Stimulated activated naive CD4-positive, alpha-beta T cell (primary cell): ENCODE measurements around the gene CCND1.
"Not testable (repeated sequence)": the region's sequence is repeated elsewhere in the genome, so short reads cannot be mapped to it uniquely, and the experiment has no call there.

Source experiments
- DNase-seq, 6 experiments: peaks; one replicate each; lab custom pipeline; 2025; lab: John Stamatoyannopoulos, UW

CCND1 gene

DNA sequence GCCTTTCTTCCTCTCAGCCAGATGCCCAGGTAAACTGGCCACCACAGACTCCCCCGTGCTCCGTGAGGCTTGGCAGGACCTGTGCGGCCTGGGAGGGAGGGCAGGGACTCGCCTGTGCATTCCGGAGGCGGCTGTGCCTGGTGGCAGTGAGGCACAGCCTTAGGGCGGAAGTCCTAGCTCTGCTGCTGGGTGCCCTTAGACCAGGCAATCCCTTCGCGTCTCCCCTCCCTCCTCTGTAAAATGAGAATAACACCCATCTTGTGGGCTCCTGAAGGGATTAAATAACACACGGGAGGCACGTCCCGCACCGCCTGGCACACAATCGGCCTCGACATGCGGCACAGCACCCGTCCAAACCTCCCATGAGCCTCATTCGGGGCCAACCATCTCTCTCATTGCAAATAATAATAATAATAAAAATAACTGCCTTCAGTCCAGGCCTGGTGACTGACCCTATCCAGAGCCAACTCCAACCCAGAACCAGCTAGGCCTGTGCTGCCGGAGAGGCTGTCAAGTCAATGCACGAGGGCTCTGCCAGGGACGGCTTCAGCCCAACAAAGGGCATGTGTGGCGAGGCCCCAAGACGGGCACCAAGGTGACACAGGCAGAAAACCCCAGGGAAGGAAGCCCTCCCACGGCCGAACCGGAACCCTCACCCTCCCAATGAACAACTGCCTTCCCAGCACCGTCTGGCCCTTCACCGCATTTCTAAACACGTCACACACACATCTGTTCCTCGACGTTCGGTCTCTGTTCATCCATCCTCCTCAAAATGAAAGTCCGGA, 26.0 kb downstream of the CCND1 start:
- DNase-seq, result no peak

DNA sequence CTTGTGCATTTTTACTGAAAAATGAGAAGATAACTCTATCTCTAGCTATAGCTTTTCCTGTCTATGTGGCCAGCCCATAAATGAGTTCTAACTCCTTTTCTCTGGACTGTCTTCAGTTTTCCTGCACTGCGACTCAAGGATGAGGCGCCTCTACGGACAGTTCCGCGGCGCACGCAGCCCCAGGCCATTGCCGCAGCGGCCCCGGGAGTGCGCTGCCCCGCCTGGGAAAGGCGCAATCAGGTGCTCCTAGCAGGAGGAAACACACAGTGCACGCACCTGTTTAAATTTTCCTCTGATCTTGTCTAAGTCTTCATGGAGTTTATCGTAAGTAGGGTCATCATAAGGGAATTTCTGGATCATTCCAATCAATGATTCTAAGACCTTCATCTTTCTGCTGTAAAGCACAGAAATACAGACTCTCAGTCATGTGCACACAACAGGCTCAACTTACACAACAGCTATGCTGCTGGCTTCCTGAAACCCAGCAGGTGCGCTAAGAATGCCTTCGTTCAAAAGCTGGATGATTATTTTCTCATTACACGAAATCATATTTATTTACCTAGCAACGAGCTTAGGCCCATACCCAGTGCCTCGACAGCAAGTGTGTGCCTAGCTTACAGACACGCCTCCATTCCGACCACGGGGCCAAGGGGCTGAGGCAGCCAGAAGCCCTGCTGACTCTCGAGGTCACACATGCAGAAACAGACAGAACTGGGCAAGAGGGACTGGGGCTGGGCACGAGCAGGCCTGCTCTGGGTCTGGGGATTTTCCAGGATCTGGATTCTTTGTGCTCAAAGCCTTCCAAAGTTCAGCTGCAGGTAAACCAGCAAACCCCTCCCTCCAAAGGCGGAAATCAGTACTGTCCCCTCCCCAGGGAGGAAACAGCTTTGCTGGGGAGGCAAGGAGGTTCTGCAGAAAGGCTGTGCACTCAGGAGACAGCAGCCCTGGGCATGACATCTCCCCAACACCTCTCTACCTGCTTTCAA, 27.0 kb downstream of the CCND1 start:
- DNase-seq, result no peak

DNA sequence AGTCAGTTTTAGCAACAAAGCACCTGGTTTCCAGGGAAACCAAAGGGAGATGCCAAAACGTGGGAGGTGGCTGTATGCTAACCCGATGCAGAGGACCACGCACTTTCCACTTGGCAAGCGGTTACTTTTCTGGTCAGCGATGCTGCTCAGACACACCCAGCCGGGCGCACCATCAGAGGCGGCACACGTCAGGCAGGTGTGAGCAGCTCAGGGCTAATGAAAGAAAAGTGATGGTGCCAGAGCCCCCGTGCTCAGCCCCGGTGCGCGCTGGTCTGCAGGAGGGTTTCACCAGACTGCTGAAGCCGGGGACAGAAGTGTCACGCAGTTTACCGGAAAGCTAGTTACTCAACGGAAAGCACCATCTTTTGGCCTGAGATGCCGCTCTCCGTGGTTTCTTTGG, 28.5 kb downstream of the CCND1 start:
- no peak for DNase-seq

DNA sequence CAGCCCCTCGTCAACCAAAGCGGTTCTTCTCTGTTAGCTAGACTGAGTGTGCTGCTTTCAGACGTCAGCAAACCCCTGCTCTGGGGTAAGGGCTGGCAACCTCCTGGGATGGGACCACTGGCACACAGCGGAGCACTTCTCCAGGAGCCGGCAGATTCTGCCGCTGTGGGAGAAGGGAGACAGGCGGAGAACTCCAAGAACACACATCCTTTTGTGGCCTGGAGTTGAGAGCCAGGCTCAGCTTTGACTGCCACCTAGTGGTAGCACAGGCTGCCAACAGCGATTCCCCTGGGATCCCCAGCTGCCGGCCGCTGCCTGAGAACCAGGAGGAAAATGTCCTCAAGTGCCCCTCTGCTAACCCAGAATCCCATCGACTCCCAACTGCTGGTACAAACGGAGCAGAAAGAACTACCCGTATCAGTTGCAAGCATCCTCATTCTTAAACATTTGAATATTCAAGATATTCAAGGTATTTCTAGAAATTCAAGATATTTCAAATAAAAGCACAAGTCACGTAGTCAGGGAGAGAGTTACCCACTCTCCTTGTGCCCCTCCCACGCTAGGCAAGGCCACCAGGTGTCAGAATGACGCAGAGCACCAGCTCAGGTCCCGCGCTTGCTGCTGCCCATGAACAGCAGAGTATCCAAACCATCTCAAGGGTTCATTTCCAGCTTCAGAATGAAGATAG, 29.3 kb downstream of the CCND1 start:
- peak; percentile 18 to 48 (median 30) for DNase-seq

DNA sequence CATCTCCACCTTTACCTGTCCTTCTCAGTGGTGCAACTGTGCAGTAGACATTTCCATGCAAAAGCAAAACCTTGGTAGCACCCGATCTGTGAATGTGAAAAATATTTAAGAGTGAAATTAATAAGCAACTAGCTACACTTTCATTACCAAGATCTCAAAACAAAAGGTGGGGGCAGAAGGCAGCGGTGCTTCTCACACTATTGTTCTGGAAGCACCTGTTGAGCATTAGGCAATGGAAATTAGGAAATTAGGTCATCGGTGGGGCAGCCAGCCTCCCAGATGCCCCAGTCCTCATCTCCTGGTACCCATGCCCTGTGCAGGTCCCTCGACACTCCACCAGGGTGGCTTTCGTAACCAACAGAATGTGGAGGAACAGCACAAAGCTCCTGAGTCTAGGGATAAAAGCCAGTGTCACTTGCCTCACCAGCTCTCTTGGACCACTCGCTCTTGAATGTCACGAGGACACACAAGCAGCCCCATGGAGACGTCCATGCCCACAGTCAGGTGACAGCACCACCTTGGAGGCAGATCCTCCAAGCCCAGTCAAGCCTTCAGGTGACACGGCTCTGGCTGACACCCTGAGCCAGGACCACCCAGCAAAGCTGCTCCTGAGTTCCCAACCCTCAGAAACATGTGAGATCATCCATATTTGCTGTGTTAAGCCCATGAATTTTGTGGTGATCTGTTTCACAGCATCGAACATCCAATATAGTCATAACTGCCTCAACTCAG, 30.9 kb downstream of the CCND1 start:
- no peak for DNase-seq

DNA sequence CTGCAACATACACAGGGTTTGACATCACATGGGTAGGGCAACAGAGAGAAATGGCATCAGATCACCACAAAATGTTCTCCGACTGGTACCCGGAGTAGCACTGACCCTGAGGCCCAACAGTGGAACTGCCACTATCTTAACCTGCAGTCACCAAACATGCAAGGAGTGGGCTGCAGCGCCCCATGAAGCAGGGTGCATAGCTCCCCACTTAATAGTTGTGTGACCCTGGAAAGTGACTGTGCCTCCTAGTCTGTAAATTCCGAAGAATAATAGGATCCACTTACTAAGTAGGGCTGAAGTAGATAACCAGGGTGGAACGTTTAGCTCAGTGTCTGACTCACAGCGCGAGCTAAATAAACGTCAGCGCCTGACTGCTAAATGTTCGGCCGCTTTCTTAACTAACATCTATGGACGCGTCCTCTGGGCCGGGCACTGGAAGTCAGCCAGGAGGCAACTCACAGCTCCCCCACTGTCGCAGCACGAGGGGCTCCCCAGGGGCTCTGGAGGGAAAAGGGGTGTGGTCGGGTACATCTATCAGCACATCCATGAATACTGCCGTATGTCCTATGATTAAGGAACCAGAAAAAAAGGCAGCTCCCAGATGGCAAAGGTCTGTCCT, 33.4 kb downstream of the CCND1 start:
- DNase-seq, result no peak

DNA sequence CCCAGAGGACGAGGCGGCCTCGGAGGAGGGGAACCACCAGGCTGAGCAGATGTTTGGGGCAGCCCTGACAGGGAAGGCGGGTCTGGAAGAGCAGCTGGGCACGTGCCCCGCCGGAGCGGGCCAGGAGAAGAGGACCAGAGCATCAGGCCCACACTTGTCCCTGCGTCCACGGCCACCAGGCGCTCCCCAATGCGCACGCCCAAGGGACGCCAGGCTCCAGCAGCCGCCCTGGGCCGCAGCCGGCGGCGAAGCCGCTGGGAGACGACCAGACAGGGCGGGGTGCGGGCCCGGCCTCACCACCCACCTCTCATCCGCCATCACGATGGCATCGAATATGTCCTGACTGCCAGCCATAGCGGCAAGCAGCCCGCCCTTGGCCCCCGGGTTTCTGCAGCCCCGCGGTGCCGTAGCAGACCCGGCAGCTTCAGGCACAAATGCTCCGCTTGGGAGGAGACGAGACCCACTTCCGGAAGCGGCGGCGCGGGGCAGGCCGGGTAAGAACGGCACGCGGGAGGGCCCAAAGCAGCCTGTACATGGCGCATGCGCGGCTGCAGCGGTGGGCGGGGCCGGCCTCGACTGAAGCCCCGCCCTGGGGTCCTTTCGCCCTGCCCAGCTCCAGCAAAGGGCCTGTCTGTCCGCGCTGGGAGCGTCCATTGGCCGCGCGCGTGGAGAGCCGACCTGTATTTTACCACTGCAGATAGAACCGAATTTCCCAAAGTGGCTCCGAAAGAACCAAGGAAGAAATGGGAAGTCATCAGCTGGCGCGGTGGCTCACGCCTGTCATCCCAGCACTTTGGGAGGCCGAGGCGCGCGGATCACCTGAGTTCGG, 34.1 kb downstream of the CCND1 start, which contains the start of gene LTO1:
Gene LTO1, minus strand, starts transcription at position 468 of the 829 bp plus-strand sequence. Its CDS starts 114 bp downstream, at position 354.
- peak; percentile 86 to 95 (median 91) for DNase-seq

DNA sequence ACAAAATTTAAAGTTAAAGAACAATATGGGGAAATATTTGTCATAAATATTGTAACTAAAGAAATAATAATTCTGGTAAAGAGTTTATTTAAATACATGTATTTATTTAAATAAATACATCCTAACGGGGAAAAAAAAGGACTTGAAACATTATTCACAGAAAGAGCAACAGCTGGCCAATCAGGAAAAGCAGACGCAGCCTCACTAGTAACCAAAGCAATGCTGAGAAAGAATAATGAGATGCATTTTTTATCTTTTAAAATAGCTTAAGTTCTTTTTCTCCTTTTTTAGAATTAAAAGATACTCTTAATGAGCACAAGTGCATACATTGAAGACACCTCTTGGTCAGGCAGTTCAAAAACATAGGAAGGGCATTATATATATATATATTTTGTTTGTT, 36.8 kb downstream of the CCND1 start:
- DNase-seq, result no peak

DNA sequence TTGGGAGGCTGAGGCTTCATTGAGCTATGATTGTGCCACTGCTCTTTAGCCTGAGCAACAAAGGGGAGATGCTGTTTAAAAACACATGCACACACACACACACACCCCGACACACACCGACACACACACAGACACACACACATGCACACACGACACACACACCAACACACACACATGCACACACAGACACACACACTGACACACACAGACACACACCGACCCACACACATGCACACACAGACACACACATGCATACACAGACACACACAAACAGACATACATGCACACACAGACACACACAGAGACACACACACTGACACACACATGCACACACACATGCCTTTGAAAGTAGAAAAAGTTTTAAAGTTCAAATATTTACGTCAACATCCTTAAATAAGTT, 39.7 kb downstream of the CCND1 start:
- DNase-seq, result no peak

DNA sequence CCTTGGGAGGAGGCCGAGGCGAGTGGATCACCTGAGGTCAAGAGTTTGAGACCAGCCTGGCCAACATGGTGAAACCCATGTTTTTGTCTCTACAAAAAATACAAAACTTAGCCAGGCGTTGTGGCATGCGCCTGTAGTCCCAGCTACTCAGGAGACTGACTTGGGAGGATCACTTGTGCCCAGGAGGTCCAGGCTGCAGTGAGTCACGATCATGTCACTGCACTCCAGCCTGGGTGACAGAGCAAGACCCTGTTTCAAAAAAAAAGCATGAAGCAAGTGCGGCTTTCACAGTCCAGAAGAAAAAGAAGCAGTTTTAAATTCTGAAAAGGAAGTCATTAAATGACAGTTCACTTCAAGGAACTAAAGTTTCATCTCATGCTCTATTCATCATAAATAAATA, 41.3 kb downstream of the CCND1 start:
- no peak for DNase-seq

DNA sequence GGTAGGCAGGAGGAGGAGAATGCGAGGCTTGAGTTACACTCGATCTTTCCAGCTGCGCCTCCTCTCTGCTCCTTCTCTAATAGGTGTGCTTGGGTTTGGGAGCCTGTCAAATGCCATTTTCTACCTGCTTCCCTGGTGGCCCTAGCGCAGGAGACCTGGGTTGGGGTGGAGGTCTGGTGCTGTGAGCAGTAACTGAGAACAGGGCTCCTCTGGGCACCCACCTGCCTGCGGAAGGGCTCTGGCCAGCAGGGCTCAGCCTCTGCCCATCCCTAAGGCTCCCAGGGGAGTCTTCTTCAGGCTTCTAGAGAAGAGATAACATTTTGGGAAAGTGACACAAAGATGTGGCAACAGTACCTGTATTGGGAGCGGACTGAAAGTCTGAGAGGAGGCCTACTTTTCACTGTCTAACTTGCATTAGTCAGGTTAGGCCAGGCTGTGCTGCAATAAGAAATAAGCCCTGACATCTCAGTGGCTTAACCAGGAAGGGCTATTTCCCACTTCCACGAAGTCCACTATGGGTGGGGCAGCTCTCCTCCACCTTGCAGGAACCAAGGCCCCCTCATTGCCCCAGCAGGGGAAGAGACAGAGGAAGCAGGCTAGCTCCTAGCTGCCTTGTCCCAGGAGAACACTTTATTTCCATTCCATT, 41.8 kb downstream of the CCND1 start:
- no peak for DNase-seq

DNA sequence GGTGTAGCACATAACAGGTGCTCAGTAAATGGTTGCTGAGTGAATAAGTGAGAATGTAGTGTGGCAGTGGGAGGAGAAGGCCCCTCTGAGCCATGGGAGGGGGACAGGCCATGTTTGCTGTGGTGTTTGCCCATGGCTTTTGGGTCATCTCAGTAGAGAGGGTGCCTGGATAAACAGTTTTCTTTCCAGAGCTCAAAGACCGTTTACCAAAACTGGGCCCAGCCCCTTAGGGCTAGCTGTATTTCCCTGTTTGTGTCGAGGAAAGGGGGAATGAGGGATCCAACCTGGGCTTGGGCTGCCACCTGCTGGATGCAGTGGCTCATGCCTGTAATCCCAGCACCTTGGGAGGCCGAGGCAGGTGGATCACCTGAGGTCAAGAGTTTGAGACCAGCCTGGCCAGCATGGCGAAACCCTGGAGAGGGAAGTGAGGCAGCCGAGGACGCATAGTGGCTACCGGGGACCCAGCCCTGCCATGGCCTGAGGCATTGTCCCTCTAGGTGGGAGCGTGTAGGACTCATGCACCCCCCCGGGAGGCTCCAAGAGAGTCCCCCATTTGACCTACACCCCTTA, 42.9 kb downstream of the CCND1 start:
- DNase-seq, result no peak

DNA sequence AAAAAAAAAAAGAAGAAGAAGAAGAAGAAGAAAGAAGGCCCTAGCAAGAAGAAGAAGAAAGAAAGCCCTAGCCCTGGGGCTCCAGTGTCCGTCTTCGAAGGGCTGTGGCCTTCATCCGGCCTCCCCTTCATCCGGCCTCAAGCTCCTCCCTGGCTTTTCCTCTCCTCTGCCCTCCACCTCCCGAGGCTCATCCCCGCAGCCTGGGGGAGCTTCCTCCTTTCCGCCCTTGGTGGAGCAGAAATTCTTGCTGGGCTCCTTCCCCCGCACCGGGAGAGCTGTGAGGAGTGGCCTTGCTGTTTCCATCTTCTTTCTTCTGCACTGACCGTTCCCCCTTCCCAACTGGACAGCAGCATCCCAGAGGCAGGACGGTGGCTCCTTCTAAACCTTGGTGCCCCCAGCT, 43.7 kb downstream of the CCND1 start:
- DNase-seq, result no peak

DNA sequence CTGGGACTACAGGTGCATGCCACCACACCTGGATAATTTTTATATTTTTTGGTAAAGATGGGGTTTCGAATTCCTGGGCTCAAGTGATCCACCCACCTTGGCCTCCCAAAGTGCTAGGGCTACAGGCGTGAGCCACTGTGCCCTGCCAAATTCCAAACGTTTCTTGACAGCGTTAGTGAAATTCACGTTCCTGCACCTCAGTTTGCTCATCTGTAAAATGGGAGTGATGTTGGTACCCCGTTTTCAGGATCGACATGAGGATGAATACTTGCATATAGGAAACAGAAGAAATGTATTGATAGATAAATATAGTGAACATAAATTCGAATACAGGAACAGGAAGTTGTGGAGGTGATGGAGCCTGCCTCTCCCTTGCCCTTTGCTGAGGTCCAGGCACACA, 44.4 kb downstream of the CCND1 start:
- DNase-seq, result no peak

DNA sequence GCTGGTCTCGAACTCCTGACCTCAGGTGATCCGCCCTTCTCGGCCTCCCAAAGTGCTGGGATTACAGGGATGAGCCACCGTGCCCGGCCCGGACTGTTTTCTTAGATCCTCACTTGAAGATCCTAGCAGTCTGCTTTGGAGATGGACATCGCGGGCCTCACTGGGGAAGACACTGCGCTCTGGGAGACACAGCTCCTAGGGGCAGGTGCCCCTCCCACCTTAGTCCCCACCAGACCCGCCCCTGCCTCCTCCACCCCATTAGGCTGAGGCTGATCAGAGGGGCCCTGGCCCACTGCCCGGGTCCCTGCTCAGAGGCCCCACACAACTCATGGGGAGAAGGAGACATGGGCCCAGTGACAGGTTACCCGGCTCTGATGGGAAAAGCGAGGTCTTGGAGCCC, 45.5 kb downstream of the CCND1 start:
- no peak for DNase-seq

DNA sequence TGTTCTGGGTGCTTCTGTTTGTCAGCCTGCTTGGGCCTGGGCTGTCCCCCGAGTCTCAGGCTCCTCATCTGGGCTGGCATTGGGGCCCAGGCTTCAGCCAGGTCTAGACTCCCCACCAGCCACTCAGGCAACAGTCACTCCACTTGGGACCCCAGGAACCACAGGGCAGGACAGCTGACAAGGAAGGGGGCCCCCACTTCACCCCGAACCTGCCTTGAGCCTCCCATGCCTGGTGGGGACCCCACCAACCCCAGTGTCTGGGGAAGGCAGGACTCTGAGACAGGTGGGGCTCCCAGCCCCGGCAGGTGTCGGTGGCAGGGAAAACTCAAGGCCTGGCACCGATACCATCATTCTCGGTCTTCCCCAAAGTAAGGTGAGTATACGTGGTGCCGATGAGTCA, 45.9 kb downstream of the CCND1 start:
- DNase-seq, result no peak

DNA sequence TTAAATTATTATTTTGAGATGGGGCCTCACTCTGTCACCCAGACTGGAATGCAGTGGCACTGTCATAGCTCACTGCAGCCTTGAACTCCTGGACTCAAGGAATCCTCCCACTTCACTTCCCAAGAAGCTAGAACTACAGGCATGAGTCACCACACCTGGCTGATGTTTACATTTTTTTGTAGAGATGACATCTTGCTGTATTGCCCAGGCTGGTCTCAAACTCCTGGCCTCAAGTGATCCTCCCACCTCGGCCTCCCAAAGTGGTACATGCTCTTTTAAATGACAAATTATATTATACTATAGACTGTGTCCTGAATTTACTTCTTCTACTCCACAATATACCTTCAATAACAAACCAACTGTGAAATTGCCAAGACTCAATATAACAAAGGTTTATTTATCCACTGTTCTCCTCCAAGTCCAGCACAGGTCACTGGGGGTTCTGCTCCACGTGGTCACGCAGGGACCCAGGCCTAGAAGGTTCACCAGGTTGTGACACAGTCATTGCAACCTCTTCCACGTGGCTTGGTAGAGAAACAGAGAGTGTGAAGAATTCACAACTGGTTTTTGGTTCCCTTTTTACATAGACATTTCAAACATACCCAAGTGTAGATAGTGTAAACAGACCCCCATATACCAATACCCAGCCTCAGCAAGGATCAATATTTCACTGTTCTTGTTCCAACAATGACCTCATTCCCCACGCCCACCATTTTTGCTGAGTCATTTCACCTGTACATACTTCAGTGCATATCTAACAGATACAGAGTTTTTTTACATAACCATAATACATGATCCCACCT, 47.2 kb downstream of the CCND1 start:
- not testable (repeated sequence) for DNase-seq

DNA sequence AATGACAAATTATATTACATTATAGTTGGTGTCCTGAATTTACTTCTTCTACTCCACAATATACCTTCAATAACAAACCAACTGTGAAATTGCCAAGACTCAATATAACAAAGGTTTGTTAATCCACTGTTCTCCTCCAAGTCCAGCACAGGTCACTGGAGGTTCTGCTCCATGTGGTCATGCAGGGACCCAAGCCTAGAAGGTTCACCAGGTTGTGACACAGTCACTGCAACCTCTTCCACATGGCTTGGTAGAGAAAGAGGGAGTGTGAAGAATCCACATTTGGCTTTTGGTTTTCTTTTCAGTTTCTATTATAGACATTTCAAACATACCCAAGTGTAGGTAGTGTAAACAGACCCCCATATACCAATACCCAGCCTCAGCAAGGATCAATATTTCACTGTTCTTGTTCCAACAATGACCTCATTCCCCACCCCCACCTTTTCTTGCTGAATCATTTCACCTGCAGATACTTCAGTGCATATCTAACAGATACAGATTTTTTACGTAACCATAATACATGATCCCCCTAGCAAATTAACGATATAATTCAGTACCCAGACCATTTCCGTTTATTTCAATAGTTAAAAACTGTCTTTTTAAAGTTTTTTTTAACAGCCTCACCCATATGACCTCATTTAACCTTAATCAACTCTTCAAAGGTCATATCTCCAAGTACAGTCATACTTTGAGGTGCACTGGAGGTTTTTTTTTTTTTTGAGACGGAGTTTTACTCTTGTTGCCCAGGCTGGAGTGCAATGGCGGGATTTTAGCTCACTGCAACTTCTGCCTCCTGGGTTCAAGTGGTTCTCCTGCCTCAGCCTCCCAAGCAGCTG, 48.7 kb downstream of the CCND1 start:
- DNase-seq, result no peak
